Esophagus muscularis mucosa (tissue), 3 donors: ENCODE data around the gene MSL1.

Source experiments
- POLR2A ChIP-seq: fragments of 450-650 bp; IDR thresholded peaks from one replicate; pipeline ENCODE4 v1.6.1; 2017; ENCODE audit warnings: antibody characterized with exemption, moderate library complexity, mild to moderate bottlenecking, low read depth
- TF ChIP-seq, protein P1 (sequence below), 3 experiments: fragments of 200-600 bp in 2 of 3; fragments of 450-650 bp in 1 of 3; sonication (generic) in 2 of 3; IDR thresholded peaks; one replicate each; pipeline ENCODE4 v1.5.1; 2017 to 2019; ENCODE audit warnings: antibody characterized with exemption in 3 of 3, mild to moderate bottlenecking in 2 of 3, moderate library complexity in 1 of 3

DNA sequence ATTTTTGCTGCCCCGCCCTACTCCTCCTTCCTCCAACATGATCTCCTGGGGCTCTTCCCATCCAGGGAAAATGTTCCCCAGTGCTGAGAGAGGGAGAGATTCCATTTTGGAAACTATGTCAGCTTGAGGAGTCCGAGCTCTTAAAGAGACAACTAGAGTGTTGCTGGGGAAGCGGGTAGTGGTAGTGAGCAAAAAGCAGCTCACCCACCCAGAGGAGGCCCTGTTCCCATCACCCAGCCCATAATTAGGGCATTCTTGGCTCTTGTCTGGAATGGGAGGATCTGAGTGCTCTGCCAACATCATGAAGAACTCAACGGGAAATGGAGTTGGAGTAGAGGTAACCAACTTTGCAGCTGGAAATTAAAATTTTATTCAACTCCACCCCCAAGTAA lies 9.1 kb upstream of the MSL1 start:
- TF ChIP-seq, protein P1, sequence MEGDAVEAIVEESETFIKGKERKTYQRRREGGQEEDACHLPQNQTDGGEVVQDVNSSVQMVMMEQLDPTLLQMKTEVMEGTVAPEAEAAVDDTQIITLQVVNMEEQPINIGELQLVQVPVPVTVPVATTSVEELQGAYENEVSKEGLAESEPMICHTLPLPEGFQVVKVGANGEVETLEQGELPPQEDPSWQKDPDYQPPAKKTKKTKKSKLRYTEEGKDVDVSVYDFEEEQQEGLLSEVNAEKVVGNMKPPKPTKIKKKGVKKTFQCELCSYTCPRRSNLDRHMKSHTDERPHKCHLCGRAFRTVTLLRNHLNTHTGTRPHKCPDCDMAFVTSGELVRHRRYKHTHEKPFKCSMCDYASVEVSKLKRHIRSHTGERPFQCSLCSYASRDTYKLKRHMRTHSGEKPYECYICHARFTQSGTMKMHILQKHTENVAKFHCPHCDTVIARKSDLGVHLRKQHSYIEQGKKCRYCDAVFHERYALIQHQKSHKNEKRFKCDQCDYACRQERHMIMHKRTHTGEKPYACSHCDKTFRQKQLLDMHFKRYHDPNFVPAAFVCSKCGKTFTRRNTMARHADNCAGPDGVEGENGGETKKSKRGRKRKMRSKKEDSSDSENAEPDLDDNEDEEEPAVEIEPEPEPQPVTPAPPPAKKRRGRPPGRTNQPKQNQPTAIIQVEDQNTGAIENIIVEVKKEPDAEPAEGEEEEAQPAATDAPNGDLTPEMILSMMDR (IDR thresholded peaks at IDR 0.05) = no peak
- TF ChIP-seq POLR2A = no peak
